Esophagus squamous epithelium (tissue), 5 donors: ENCODE data around the gene IMMP2L. TPM values are rescaled to one million over a fixed set of nuclear protein-coding genes. Genes with fewer than 3 reads are reported as not detected.

ENCODE experiments used
- DNase-seq: peaks from one replicate; lab custom pipeline; 2025; lab: John Stamatoyannopoulos, UW
- H3K27ac ChIP-seq, 4 donors: fragments of 200-600 bp; sonication (generic); one replicate each; pipeline ENCODE4 v1.5.1; 2016 to 2019; ENCODE audit warnings: mild to moderate bottlenecking in 1 of 4
- H3K27me3 ChIP-seq, 4 donors: fragments of 200-600 bp; sonication (generic); 1 replicate in 3 of 4; 2 replicates in 1 of 4; pipeline versions ENCODE4 v1.5.1 to v1.6.0; 2017 to 2021; ENCODE audit warnings: antibody characterized with exemption in 1 of 4
- H3K36me3 ChIP-seq, 3 donors: fragments of 200-600 bp; sonication (generic); one replicate each; pipeline ENCODE4 v1.5.1; 2016 to 2019
- H3K4me1 ChIP-seq, 3 donors: fragments of 200-600 bp; sonication (generic); one replicate each; pipeline ENCODE4 v1.5.1; 2017 to 2019
- H3K4me3 ChIP-seq, 4 donors: fragments of 200-600 bp; sonication (generic); 1 replicate in 3 of 4; 2 replicates in 1 of 4; pipeline ENCODE4 v1.5.1; 2016 to 2019; ENCODE audit warnings: mild to moderate bottlenecking in 2 of 4, moderate library complexity in 1 of 4
- H3K9me3 ChIP-seq, 3 donors: fragments of 200-600 bp; sonication (generic); one replicate each; pipeline ENCODE4 v1.5.1; 2016 to 2019
- CTCF ChIP-seq, 6 experiments: fragments of 450-650 bp in 4 of 6; fragments of 200-600 bp in 2 of 6; sonication (generic) in 2 of 6; IDR thresholded peaks; one replicate each; pipeline ENCODE4 v1.5.1; 2016 to 2019; ENCODE audit warnings: antibody characterized with exemption in 6 of 6, mild to moderate bottlenecking in 4 of 6, moderate library complexity in 4 of 6
- POLR2A ChIP-seq, 4 donors: fragments of 450-650 bp; IDR thresholded peaks; one replicate each; pipeline ENCODE4 v1.6.1; 2017; ENCODE audit warnings: antibody characterized with exemption in 4 of 4, mild to moderate bottlenecking in 4 of 4, moderate library complexity in 3 of 4
- WGBS, 2 donors: methylation state at CpG; one replicate each; pipeline ENCODE4 v1.1.5; 2018; 5-methylcytosine and 5-hydroxymethylcytosine counted together
- intact Hi-C: fragments of 100-400 bp; cut with DNase I; formaldehyde crosslinking; loops from one replicate; pipeline ENCODE4 v1.15.0; 2022
- total RNA-seq, 4 donors: library from RNA; depleted of rRNA; stranded (reverse); fragments of >200 nt; gene quantifications; one replicate each; pipeline ENCODE4 v1.1.0, GENCODE V29; 2016
- donor health status: DM: yes; HTN: yes; CAD: no.

IMMP2L gene
- total RNA-seq, 4 donors from 2014 or later = 1.6 to 21.7 (median 5.4) TPM

DNA sequence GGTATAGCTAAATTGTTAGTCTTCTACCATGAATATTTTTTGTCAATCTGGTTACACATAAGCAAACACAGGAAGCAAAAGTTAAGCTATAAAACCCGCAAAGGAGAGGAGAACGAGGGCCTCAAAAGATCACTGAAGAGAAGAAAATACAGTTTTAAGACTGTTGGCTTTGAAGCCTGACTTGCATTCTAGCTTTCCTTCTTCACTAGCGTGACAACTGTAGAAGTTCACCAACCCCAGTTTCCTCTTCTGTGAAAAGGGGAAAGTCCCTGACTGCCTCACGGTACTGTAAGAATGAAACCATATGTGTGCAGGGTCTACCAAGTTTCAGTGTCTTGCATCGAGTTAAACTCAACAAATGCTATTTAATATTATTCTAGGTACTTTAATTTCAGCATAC, 478.9 kb downstream of the IMMP2L start:
- intact Hi-C loops = no loop called here
- Histone ChIP-seq H3K4me1 (peaks cover 0 to 7% (median 0%) of the 10 kb centered on the region in 3 donors), H3K36me3 (no peaks in the 10 kb centered on the region), H3K9me3 (no peaks in the 10 kb centered on the region), H3K4me3 (no peak overlapping the region), H3K27ac (no peak overlapping the region), H3K27me3 (no peaks in the 10 kb centered on the region)
- TF ChIP-seq CTCF (IDR thresholded peaks at IDR 0.05) = no peak
- no peak for TF ChIP-seq POLR2A (IDR thresholded peaks at IDR 0.05)
- no peak for DNase-seq
- WGBS, 2 donors = 38 to 64% methylated on average over 5 of the region's 5 CpGs

- no peaks in the 10 kb centered on the region for H3K27me3 ChIP-seq
- 49 to 80% methylated on average over 4 of the region's 4 CpGs for WGBS, 2 donors
- DNase-seq = no peak
- H3K4me3 ChIP-seq = no peak overlapping the region
- intact Hi-C loops = no loop called here
- H3K4me1 ChIP-seq = peaks cover 0 to 7% (median 0%) of the 10 kb centered on the region in 3 donors
- TF ChIP-seq CTCF (IDR thresholded peaks at IDR 0.05) (no peak), POLR2A (IDR thresholded peaks at IDR 0.05) (no peak)
- H3K36me3 ChIP-seq = no peaks in the 10 kb centered on the region
- H3K9me3 ChIP-seq = no peaks in the 10 kb centered on the region
- H3K27ac ChIP-seq = no peak overlapping the region
These were observed 479.9 kb downstream of the IMMP2L start for GRCh38 chr7:111082351-111082750.

DNA sequence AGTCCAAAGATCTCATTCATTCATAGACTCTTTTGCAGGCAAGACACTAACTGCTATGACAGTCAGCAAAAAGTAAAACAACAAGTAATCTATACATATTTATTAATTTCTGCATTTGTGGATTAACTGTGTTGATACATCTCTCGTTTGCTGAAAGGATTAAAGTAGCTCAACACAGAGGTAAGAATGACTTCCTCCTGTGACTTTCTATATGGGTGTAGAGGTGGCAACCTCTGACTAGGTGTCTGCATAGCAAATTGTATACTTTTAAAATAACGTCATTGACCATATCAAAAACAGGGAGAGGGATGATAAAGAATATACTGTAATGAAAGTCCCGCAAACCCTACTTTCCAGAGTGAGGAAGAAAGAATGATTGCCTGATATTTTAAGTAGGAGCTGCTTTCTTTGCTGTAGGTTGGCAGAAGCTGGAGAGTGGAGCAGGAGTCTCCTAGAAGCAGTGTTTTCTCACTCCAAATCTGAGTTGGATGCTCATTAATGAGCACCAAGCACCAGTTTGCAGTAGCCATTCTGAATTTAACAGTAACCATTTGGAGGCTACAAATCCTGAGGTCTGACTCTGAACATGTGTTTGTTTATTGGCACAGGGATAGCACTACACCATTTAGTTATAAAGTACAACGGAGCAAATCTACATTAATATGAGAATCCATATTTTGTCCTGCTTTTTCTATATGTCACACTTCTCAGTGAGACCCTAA, 480.6 kb downstream of the IMMP2L start:
- TF ChIP-seq CTCF (IDR thresholded peaks at IDR 0.05) (no peak), POLR2A (IDR thresholded peaks at IDR 0.05) (no peak)
- H3K9me3 ChIP-seq = no peaks in the 10 kb centered on the region
- intact Hi-C loops = no loop called here

GRCh38 chr7:111080495-111081105, 481.7 kb downstream of the IMMP2L start:
- TF ChIP-seq POLR2A (IDR thresholded peaks at IDR 0.05) = no peak
- no peak for TF ChIP-seq CTCF (IDR thresholded peaks at IDR 0.05)
- 87 to 89% methylated on average over 1 of the region's 1 CpG for WGBS, 2 donors
- intact Hi-C loops = no loop called here
- H3K4me1 ChIP-seq = peaks cover 0 to 7% (median 0%) of the 10 kb centered on the region in 3 donors
- H3K9me3 ChIP-seq = no peaks in the 10 kb centered on the region
- no peaks in the 10 kb centered on the region for H3K36me3 ChIP-seq
- no peak overlapping the region for H3K27ac ChIP-seq
- H3K27me3 ChIP-seq = no peaks in the 10 kb centered on the region
- H3K4me3 ChIP-seq = no peak overlapping the region
- no peak for DNase-seq

More for the DNA sequence above, 480.6 kb downstream of the IMMP2L start:
- H3K27ac ChIP-seq = no peak overlapping the region
- no peaks in the 10 kb centered on the region for H3K27me3 ChIP-seq
- no peak for DNase-seq
- H3K36me3 ChIP-seq = no peaks in the 10 kb centered on the region
- peaks cover 0 to 7% (median 0%) of the 10 kb centered on the region in 3 donors for H3K4me1 ChIP-seq
- no peak overlapping the region for H3K4me3 ChIP-seq
- 70 to 74% methylated on average over 4 of the region's 4 CpGs for WGBS, 2 donors

DNA sequence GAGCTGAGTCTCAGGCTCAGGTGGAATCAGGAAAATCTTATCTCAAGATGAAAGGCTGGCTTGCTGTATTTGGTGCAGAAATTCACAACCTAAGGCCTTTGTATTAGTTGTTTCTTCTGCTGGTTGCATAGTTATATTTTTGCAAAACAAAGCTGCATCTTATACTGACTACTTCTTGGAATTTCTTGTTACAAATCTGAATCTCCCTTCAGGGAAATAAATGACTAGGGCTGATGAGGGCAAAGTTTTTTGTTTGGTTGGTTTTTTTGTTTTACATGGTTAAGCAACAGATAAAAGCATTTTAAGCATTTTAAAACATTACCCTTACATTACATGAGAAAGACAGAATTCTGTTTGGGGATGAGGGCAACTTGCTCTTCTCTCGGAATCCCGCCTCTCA, 485.3 kb downstream of the IMMP2L start:
- intact Hi-C loops = no loop called here
- whole genome bisulfite sequencing, 2 donors = 96 to 98% methylated on average over 2 of the region's 2 CpGs
- no peak overlapping the region for H3K27ac ChIP-seq
- H3K4me1 ChIP-seq = peaks cover 0 to 7% (median 0%) of the 10 kb centered on the region in 3 donors
- no peaks in the 10 kb centered on the region for H3K27me3 ChIP-seq
- TF ChIP-seq POLR2A (IDR thresholded peaks at IDR 0.05) (no peak), CTCF (IDR thresholded peaks at IDR 0.05) (no peak)
- no peaks in the 10 kb centered on the region for H3K36me3 ChIP-seq
- DNase-seq = no peak
- H3K9me3 ChIP-seq = no peaks in the 10 kb centered on the region
- H3K4me3 ChIP-seq = no peak overlapping the region
